Stimulated activated CD4-positive, alpha-beta T cell treated with anti-CD3 and anti-CD28 coated beads, Interleukin-12 subunit alpha, Interleukin-12 subunit beta, amount 100 ng/mL, for 4 hours (primary cell): ENCODE measurements around the gene SOX30.

Experiments used
- DNase-seq: peaks from one replicate; pipeline ENCODE4 v3.0.0-alpha.2; 2020

Gene SOX30

GRCh38 chr5:157659868-157660660 lies 7.8 kb upstream of the SOX30 start:
- DNase-seq: no peak

GRCh38 chr5:157658893-157659292 lies 6.7 kb upstream of the SOX30 start:
- DNase-seq: no peak

GRCh38 chr5:157657516-157657915 lies 5.3 kb upstream of the SOX30 start:
- no peak for DNase-seq

- peak; percentile 77 for DNase-seq
These were observed 438 bp downstream of the SOX30 start for GRCh38 chr5:157651623-157652376.

GRCh38 chr5:157650991-157651611 lies 1.1 kb downstream of the SOX30 start:
- no peak for DNase-seq

GRCh38 chr5:157649101-157649500 lies 3.1 kb downstream of the SOX30 start:
- DNase-seq: no peak

- no peak for DNase-seq
These were observed 3.8 kb downstream of the SOX30 start for GRCh38 chr5:157648275-157648990.

- DNase-seq: no peak
These were observed 11.7 kb downstream of the SOX30 start for GRCh38 chr5:157640406-157641066.

- DNase-seq: no peak
These were observed 21.9 kb downstream of the SOX30 start for GRCh38 chr5:157630341-157630740.

GRCh38 chr5:157626831-157627230 lies 25.4 kb downstream of the SOX30 start:
- no peak for DNase-seq

- no peak for DNase-seq
These were observed 28.1 kb downstream of the SOX30 start for GRCh38 chr5:157624144-157624543.

- DNase-seq: no peak
These were observed 31.5 kb downstream of the SOX30 start for GRCh38 chr5:157620776-157621175.

- DNase-seq: no peak
These were observed 34.0 kb downstream of the SOX30 start for GRCh38 chr5:157618191-157618765.

- no peak for DNase-seq
These were observed 35.5 kb downstream of the SOX30 start for GRCh38 chr5:157616785-157617184.

- no peak for DNase-seq
These were observed 38.6 kb downstream of the SOX30 start for GRCh38 chr5:157613385-157614245.

- DNase-seq: no peak
These were observed 39.7 kb downstream of the SOX30 start for GRCh38 chr5:157612581-157612980.

GRCh38 chr5:157611571-157612476 lies 40.4 kb downstream of the SOX30 start:
- DNase-seq: no peak

- DNase-seq: no peak
These were observed 41.2 kb downstream of the SOX30 start for GRCh38 chr5:157610990-157611389.

GRCh38 chr5:157608972-157609565 lies 43.2 kb downstream of the SOX30 start:
- DNase-seq: no peak
